A673 (cell line): Measurements from ENCODE around the gene POLG. TPM values are rescaled to one million over a fixed set of nuclear protein-coding genes. Genes with fewer than 3 reads are reported as not detected.

Experiments
- BruUV-seq: library from RNA; stranded (reverse); fragments of 400-500 nt; replicated peaks from 2 replicates; lab custom pipeline; 2021; lab: Mats Ljungman, UMichigan
- CTCF ChIA-PET: fragments of 300-600 bp; sonication (Branson Sonifier 250); formaldehyde crosslinking; loops from one replicate; lab custom pipeline; 2022; ENCODE audit warnings: antibody characterized with exemption; lab: Charles Lee
- POLR2A ChIA-PET: fragments of 300-600 bp; sonication (Branson Sonifier 250); formaldehyde crosslinking; loops from one replicate; lab custom pipeline; 2022; ENCODE audit warnings: antibody characterized with exemption; ENCODE audit not compliant: low non-redundant PET; lab: Charles Lee
- DNase-seq: peaks from one replicate; pipeline ENCODE4 v3.0.0-alpha.2; 2015; ENCODE audit warnings: low spot score
- H3K27ac ChIP-seq: fragments of 200-600 bp; sonication (generic); 2 replicates; pipeline ENCODE4 v1.5.1; 2016; ENCODE audit warnings: mixed run types, low read depth, mild to moderate bottlenecking, mixed read lengths, antibody characterized with exemption, low read length; ENCODE audit not compliant: poor library complexity, severe bottlenecking
- H3K27me3 ChIP-seq: fragments of 200-600 bp; sonication (generic); replicated peaks from 2 replicates; pipeline ENCODE4 v1.6.1; 2017; ENCODE audit warnings: mixed run types, low read depth, mild to moderate bottlenecking, mixed read lengths, antibody characterized with exemption, low read length; ENCODE audit not compliant: insufficient read depth, poor library complexity
- H3K36me3 ChIP-seq: fragments of 200-600 bp; sonication (generic); 2 replicates; pipeline ENCODE4 v1.6.1; 2016; ENCODE audit warnings: mixed run types, mild to moderate bottlenecking, mixed read lengths, antibody characterized with exemption, low read length; ENCODE audit not compliant: insufficient read depth, poor library complexity, severe bottlenecking
- H3K4me1 ChIP-seq: fragments of 200-600 bp; sonication (generic); 2 replicates; pipeline ENCODE4 v1.6.1; 2017; ENCODE audit warnings: mixed run types, mild to moderate bottlenecking, mixed read lengths, antibody characterized with exemption, low read length; ENCODE audit not compliant: insufficient read depth, poor library complexity, severe bottlenecking
- H3K4me3 ChIP-seq: fragments of 200-600 bp; sonication (generic); 2 replicates; pipeline ENCODE4 v1.5.1; 2016; ENCODE audit warnings: low read depth, mixed run types, mild to moderate bottlenecking, mixed read lengths, low read length; ENCODE audit not compliant: poor library complexity, severe bottlenecking
- H3K9me3 ChIP-seq: fragments of 200-600 bp; sonication (generic); 2 replicates; pipeline ENCODE4 v1.6.1; 2016; ENCODE audit warnings: mixed run types, low read depth, mild to moderate bottlenecking, mixed read lengths, antibody characterized with exemption, low read length; ENCODE audit not compliant: poor library complexity, severe bottlenecking
- CTCF ChIP-seq: fragments of 300-800, 200-600 bp; sonication (generic); conservative IDR thresholded peaks from 2 replicates; pipeline ENCODE4 v1.5.1; 2017; ENCODE audit warnings: low read depth, mild to moderate bottlenecking, antibody characterized with exemption, low read length, moderate library complexity, mixed read lengths
- EZH2 ChIP-seq: fragments of 200-600 bp; sonication (generic); IDR thresholded peaks from 2 replicates; pipeline ENCODE4 v1.6.1; 2017; ENCODE audit warnings: borderline replicate concordance, low read depth, mild to moderate bottlenecking, mixed read lengths, antibody characterized with exemption, low read length; ENCODE audit not compliant: poor library complexity, severe bottlenecking
- intact Hi-C: fragments of 100-400 bp; cut with micrococcal nuclease; formaldehyde crosslinking; loops from one replicate; pipeline ENCODE4 v1.10.0; 2022; ENCODE audit not compliant: unreplicated experiment
- total RNA-seq: library from RNA; stranded (reverse); gene quantifications from 2 replicates; pipeline ENCODE4 v1.2.3, GENCODE V29; 2021

Gene POLG
- total RNA-seq, 1 experiment from 2014 or later = 166 TPM

GRCh38 chr15:89349206-89349558, 14.6 kb upstream of the POLG start:
- no TSS peak for BruUV-seq
- no peak for DNase-seq
- POLR2A ChIA-PET = no interaction called here
- CTCF ChIA-PET = no interaction called here
- Histone ChIP-seq H3K36me3 (no peaks in the 10 kb centered on the region), H3K27ac (no peak overlapping the region), H3K27me3 (no peaks in the 10 kb centered on the region), H3K4me3 (no peak overlapping the region), H3K4me1 (no peaks in the 10 kb centered on the region), H3K9me3 (no peaks in the 10 kb centered on the region)
- intact Hi-C loops = no loop called here
- no peak for TF ChIP-seq CTCF
- TF ChIP-seq EZH2 = no peak

GRCh38 chr15:89346516-89347231, 12.1 kb upstream of the POLG start:
- no peak for TF ChIP-seq CTCF
- no peak for TF ChIP-seq EZH2
- no TSS peak for BruUV-seq
- POLR2A ChIA-PET = no interaction called here
- no peak overlapping the region for H3K4me3 ChIP-seq
- intact Hi-C loops = no loop called here
- H3K36me3 ChIP-seq = no peaks in the 10 kb centered on the region
- H3K27ac ChIP-seq = no peak overlapping the region
- CTCF ChIA-PET = no interaction called here
- no peaks in the 10 kb centered on the region for H3K27me3 ChIP-seq
- no peak for DNase-seq
- H3K9me3 ChIP-seq = no peaks in the 10 kb centered on the region
- no peaks in the 10 kb centered on the region for H3K4me1 ChIP-seq

GRCh38 chr15:89345248-89345647, 10.6 kb upstream of the POLG start:
- ChIA-PET POLR2A (no interaction called here), CTCF (no interaction called here)
- no peaks in the 10 kb centered on the region for H3K27me3 ChIP-seq

More at GRCh38 chr15:89345248-89345647, 10.6 kb upstream of the POLG start:
- BruUV-seq = no TSS peak
- intact Hi-C loops = no loop called here
- no peak for TF ChIP-seq EZH2
- TF ChIP-seq CTCF = no peak
- DNase-seq = no peak
- no peaks in the 10 kb centered on the region for H3K4me1 ChIP-seq
- H3K36me3 ChIP-seq = no peaks in the 10 kb centered on the region
- H3K4me3 ChIP-seq = no peak overlapping the region
- no peak overlapping the region for H3K27ac ChIP-seq
- no peaks in the 10 kb centered on the region for H3K9me3 ChIP-seq
